SU-DHL-6 (cell line): ENCODE measurements around the gene FAM186B.

Experiments
- H2AFZ ChIP-seq: fragments of 200-600 bp; sonication (generic); 2 replicates; pipeline ENCODE4 v1.6.1; 2014; ENCODE audit warnings: low read depth, mild to moderate bottlenecking, moderate library complexity, mixed read lengths, antibody characterized with exemption, low read length; ENCODE audit not compliant: severe bottlenecking
- H3F3A ChIP-seq: fragments of 200-600 bp; shearing (Covaris generic); 2 replicates; pipeline ENCODE4 v1.6.0; 2016; ENCODE audit warnings: antibody characterized with exemption, mild to moderate bottlenecking; ENCODE audit not compliant: insufficient read depth
- H3K27ac ChIP-seq: fragments of 200-600 bp; sonication (generic); 2 replicates; pipeline ENCODE4 v1.5.1; 2016; ENCODE audit warnings: low read depth, mild to moderate bottlenecking, low read length, moderate library complexity, mixed read lengths
- H3K27me3 ChIP-seq: fragments of 200-600 bp; sonication (generic), shearing (Covaris generic); 2 replicates; pipeline ENCODE4 v1.6.0; 2014; ENCODE audit warnings: mild to moderate bottlenecking, low read length
- H3K36me3 ChIP-seq: fragments of 200-600 bp; sonication (generic); 2 replicates; pipeline ENCODE4 v1.6.1; 2014; ENCODE audit warnings: mild to moderate bottlenecking, low read length, mixed read lengths
- H3K4me2 ChIP-seq: fragments of 300-600, 200-600 bp; shearing (Covaris generic), sonication (generic); 2 replicates; pipeline ENCODE4 v1.6.0; 2014; ENCODE audit warnings: low read length, low read depth, mild to moderate bottlenecking; ENCODE audit not compliant: poor library complexity, severe bottlenecking
- H3K4me3 ChIP-seq: fragments of 200-600 bp; sonication (generic); 2 replicates; pipeline ENCODE4 v1.5.1; 2014; ENCODE audit warnings: antibody characterized with exemption, low read length, mild to moderate bottlenecking, mixed read lengths; ENCODE audit not compliant: insufficient read depth, poor library complexity, severe bottlenecking
- H3K79me2 ChIP-seq: fragments of 200-600 bp; sonication (generic); 2 replicates; pipeline ENCODE4 v1.6.1; 2014; ENCODE audit warnings: mild to moderate bottlenecking, low read length, moderate library complexity; ENCODE audit not compliant: insufficient read depth
- H3K9ac ChIP-seq: fragments of 200-600 bp; sonication (generic); 2 replicates; pipeline ENCODE4 v1.7.0; 2014; ENCODE audit warnings: mild to moderate bottlenecking, low read length
- H3K9me2 ChIP-seq: fragments of 200-600 bp; sonication (generic); replicated peaks from 2 replicates; pipeline ENCODE4 v1.6.1; 2014; ENCODE audit warnings: low read length; ENCODE audit not compliant: insufficient read depth
- H3K9me3 ChIP-seq: fragments of 200-600 bp; sonication (generic); 2 replicates; pipeline ENCODE4 v1.6.1; 2014; ENCODE audit warnings: low read length, mixed read lengths; ENCODE audit not compliant: insufficient read depth
- H4K20me1 ChIP-seq: fragments of 200-600 bp; sonication (generic); 2 replicates; pipeline ENCODE4 v1.6.1; 2014; ENCODE audit warnings: low read depth, mild to moderate bottlenecking, antibody characterized with exemption, low read length, moderate library complexity, mixed read lengths
- EZH2phosphoT487 ChIP-seq: fragments of 200-600 bp; sonication (generic), shearing (Covaris generic); conservative IDR thresholded peaks from 2 replicates; pipeline ENCODE4 v1.6.1; 2018; ENCODE audit warnings: mild to moderate bottlenecking, antibody characterized with exemption, low read length, moderate library complexity, mixed read lengths
- TF ChIP-seq, protein P1 (sequence below): fragments of 200-600 bp; sonication (generic); IDR thresholded peaks from one replicate; pipeline ENCODE4 v1.5.1; 2017; ENCODE audit warnings: antibody characterized with exemption, mild to moderate bottlenecking, low read length, moderate library complexity; ENCODE audit not compliant: insufficient read depth, poor library complexity, severe bottlenecking

The FAM186B gene

GRCh38 chr12:49557917-49558215, 47.6 kb downstream of the FAM186B start:
- no peaks in the 10 kb centered on the region for H3K36me3 ChIP-seq
- no peak overlapping the region for H3K9ac ChIP-seq
- no peak overlapping the region for H3K4me2 ChIP-seq
- H3K9me3 ChIP-seq, result no peaks in the 10 kb centered on the region
- no peak overlapping the region for H3K27ac ChIP-seq
- no peaks in the 10 kb centered on the region for H3F3A ChIP-seq
- H3K27me3 ChIP-seq, result no peaks in the 10 kb centered on the region
- no peak overlapping the region for H3K4me3 ChIP-seq
- H3K9me2 ChIP-seq, result no peaks in the 10 kb centered on the region
- no peaks in the 10 kb centered on the region for H4K20me1 ChIP-seq
- no peak overlapping the region for H2AFZ ChIP-seq
- no peaks in the 10 kb centered on the region for H3K79me2 ChIP-seq
- TF ChIP-seq EZH2phosphoT487, result no peak

GRCh38 chr12:49557187-49557916, 48.1 kb downstream of the FAM186B start:
- no peaks in the 10 kb centered on the region for H3K36me3 ChIP-seq
- no peaks in the 10 kb centered on the region for H3F3A ChIP-seq
- no peak overlapping the region for H3K9ac ChIP-seq
- no peak overlapping the region for H2AFZ ChIP-seq
- no peaks in the 10 kb centered on the region for H4K20me1 ChIP-seq
- no peaks in the 10 kb centered on the region for H3K27me3 ChIP-seq
- TF ChIP-seq, protein P1, sequence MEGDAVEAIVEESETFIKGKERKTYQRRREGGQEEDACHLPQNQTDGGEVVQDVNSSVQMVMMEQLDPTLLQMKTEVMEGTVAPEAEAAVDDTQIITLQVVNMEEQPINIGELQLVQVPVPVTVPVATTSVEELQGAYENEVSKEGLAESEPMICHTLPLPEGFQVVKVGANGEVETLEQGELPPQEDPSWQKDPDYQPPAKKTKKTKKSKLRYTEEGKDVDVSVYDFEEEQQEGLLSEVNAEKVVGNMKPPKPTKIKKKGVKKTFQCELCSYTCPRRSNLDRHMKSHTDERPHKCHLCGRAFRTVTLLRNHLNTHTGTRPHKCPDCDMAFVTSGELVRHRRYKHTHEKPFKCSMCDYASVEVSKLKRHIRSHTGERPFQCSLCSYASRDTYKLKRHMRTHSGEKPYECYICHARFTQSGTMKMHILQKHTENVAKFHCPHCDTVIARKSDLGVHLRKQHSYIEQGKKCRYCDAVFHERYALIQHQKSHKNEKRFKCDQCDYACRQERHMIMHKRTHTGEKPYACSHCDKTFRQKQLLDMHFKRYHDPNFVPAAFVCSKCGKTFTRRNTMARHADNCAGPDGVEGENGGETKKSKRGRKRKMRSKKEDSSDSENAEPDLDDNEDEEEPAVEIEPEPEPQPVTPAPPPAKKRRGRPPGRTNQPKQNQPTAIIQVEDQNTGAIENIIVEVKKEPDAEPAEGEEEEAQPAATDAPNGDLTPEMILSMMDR, result no peak
- no peak overlapping the region for H3K4me2 ChIP-seq
- H3K79me2 ChIP-seq, result no peaks in the 10 kb centered on the region
- no peak overlapping the region for H3K4me3 ChIP-seq
- H3K27ac ChIP-seq, result no peak overlapping the region
- no peaks in the 10 kb centered on the region for H3K9me3 ChIP-seq
- no peaks in the 10 kb centered on the region for H3K9me2 ChIP-seq

DNA sequence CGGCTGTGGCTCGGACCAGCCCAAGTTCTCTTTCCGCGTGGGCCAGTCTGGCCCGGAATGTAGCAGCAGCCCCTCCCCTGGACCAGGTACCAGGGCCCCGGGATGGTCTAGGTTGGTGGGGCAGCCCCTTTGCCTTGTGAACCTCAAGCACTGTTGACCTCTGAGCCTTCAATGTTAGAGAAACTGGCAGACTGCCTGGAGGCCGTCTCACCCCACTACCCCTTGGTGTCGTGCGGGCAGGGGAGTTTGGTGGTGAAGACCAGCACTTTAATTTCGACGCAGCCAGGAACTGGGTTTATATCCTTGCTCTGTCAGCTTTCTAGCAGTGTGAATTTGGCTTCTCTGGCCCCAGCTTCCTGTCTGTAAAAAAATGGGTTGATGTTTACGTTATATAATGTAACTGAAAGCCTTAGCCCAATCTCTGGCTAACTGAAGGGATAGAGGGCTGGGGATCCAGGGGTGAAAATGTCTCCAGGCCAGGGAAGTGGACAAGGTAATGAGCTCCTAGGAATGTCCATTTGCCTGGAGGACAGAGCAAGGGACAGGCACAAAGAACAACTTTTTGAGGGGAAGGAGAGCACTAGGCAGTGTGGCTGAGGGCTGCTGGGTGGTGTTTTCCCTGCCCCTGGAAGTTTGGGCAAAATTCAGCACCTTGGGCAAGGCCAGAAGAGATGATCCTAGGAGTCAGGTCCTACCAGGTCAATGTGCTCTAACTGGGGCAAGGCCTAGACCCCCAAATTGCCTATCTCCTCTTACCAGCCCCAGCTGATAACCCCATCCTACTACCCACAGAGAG, 48.9 kb downstream of the FAM186B start:
- H4K20me1 ChIP-seq, result no peaks in the 10 kb centered on the region
- H3K4me3 ChIP-seq, result no peak overlapping the region
- no peaks in the 10 kb centered on the region for H3K27me3 ChIP-seq
- H3K79me2 ChIP-seq, result no peaks in the 10 kb centered on the region
- no peak overlapping the region for H3K4me2 ChIP-seq
- H3F3A ChIP-seq, result no peaks in the 10 kb centered on the region
- TF ChIP-seq EZH2phosphoT487, result no peak
- TF ChIP-seq, protein P1, result no peak
- H2AFZ ChIP-seq, result no peak overlapping the region
- no peaks in the 10 kb centered on the region for H3K9me2 ChIP-seq
- H3K36me3 ChIP-seq, result no peaks in the 10 kb centered on the region
- H3K9me3 ChIP-seq, result no peaks in the 10 kb centered on the region
- H3K9ac ChIP-seq, result no peak overlapping the region
- no peak overlapping the region for H3K27ac ChIP-seq
